ENCODE measurements around the gene C1QTNF4. TPM values are rescaled to one million over a fixed set of nuclear protein-coding genes. Genes with fewer than 3 reads are reported as not detected.

The C1QTNF4 gene
- total and polyA plus RNA-seq, 2 of the 4 experiments (the other 2 are of a cell fraction) = 0.12 TPM; not detected in 1

GRCh38 chr11:47631473-47631872 lies 37.3 kb upstream of the C1QTNF4 start:
- H3K56ac ChIP-seq (ENCODE audit: extremely low read depth, insufficient read depth, low read length) = no peak overlapping the region
- BruUV-seq (replicated peaks) = no TSS peak

More at GRCh38 chr11:47631473-47631872, 37.3 kb upstream of the C1QTNF4 start:
- H2BK5ac ChIP-seq (ENCODE audit: low read depth, low read length, poor library complexity, severe bottlenecking) = no peak overlapping the region
- H3K4me3 ChIP-seq (ENCODE audit: insufficient read depth, low read depth, low read length) = no peak overlapping the region
- no peak overlapping the region for H2AK5ac ChIP-seq (ENCODE audit: low read depth, low read length)
- no peak overlapping the region for H3K9ac ChIP-seq (ENCODE audit: low read depth, low read length)
- H3K4me1 ChIP-seq (ENCODE audit: control insufficient read depth, insufficient read depth, low read length) = no peaks in the 10 kb centered on the region
- in situ Hi-C loops (cut with MboI; ENCODE audit: low sequenced_read_pairs) (no loop called here), dilution Hi-C loops (cut with HindIII; ENCODE audit: low sequenced_read_pairs, unreplicated experiment) (no loop called here), intact Hi-C loops (cut with micrococcal nuclease) (no loop called here)
- H4K5ac ChIP-seq (ENCODE audit: low read depth, low read length) = no peak overlapping the region
- H2BK120ac ChIP-seq (ENCODE audit: low read depth, low read length) = no peak overlapping the region
- no peak overlapping the region for H2AK9ac ChIP-seq (replicated peaks; ENCODE audit: low read depth, low read length, poor library complexity)
- H2AFZ ChIP-seq (replicated peaks; ENCODE audit: low read length, poor library complexity) = no peak overlapping the region
- no peak overlapping the region for H3K4me2 ChIP-seq (ENCODE audit: low read depth, low read length)
- no peak overlapping the region for H3K27ac ChIP-seq (ENCODE audit: insufficient read depth, low read length)
- H3K9me1 ChIP-seq (ENCODE audit: insufficient read depth, low read length) = no peaks in the 10 kb centered on the region
- ChIA-PET CTCF (no interaction called here), POLR2A (ENCODE audit: unreplicated experiment) (no interaction called here)
- TF ChIP-seq BHLHE40 (IDR thresholded peaks at IDR 0.05; ENCODE audit: low read depth, low read length) = no peak
- no peak for TF ChIP-seq MXI1 (IDR thresholded peaks at IDR 0.05; ENCODE audit: borderline replicate concordance, low read depth, low read length)
- no peak for TF ChIP-seq NFE2L2 (IDR thresholded peaks at IDR 0.05; ENCODE audit: low read depth, low read length)
- TF ChIP-seq RFX5 (IDR thresholded peaks at IDR 0.05; ENCODE audit: low read depth, low read length) = no peak
- TF ChIP-seq ELK1 (IDR thresholded peaks at IDR 0.05; ENCODE audit: borderline replicate concordance, low read depth, low read length) = no peak
- TF ChIP-seq, protein P1, sequence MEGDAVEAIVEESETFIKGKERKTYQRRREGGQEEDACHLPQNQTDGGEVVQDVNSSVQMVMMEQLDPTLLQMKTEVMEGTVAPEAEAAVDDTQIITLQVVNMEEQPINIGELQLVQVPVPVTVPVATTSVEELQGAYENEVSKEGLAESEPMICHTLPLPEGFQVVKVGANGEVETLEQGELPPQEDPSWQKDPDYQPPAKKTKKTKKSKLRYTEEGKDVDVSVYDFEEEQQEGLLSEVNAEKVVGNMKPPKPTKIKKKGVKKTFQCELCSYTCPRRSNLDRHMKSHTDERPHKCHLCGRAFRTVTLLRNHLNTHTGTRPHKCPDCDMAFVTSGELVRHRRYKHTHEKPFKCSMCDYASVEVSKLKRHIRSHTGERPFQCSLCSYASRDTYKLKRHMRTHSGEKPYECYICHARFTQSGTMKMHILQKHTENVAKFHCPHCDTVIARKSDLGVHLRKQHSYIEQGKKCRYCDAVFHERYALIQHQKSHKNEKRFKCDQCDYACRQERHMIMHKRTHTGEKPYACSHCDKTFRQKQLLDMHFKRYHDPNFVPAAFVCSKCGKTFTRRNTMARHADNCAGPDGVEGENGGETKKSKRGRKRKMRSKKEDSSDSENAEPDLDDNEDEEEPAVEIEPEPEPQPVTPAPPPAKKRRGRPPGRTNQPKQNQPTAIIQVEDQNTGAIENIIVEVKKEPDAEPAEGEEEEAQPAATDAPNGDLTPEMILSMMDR (conservative IDR thresholded peaks at IDR 0.05; ENCODE audit: low read depth, low read length) = no peak
- no peak for TF ChIP-seq RAD21 (IDR thresholded peaks at IDR 0.05; ENCODE audit: low read length)
- no peak for TF ChIP-seq MAZ (IDR thresholded peaks at IDR 0.05; ENCODE audit: borderline replicate concordance, low read depth, low read length)
- no peak for TF ChIP-seq CEBPB (IDR thresholded peaks at IDR 0.05; ENCODE audit: low read depth, low read length)
- no peak for TF ChIP-seq USF2 (IDR thresholded peaks at IDR 0.05; ENCODE audit: low read depth, low read length)
- TF ChIP-seq POLR2A (IDR thresholded peaks at IDR 0.05; ENCODE audit: low read depth, low read length) = no peak
- TF ChIP-seq FOS (IDR thresholded peaks at IDR 0.05; ENCODE audit: low read depth, low read length) = no peak
- no peak for TF ChIP-seq SMC3 (IDR thresholded peaks at IDR 0.05; ENCODE audit: low read depth, low read length)
- no peak for TF ChIP-seq CHD1 (IDR thresholded peaks at IDR 0.05; ENCODE audit: low read depth, low read length)
- no peak for TF ChIP-seq RCOR1 (IDR thresholded peaks at IDR 0.05; ENCODE audit: insufficient replicate concordance, low read length)
- no peak for TF ChIP-seq MAFK (IDR thresholded peaks at IDR 0.05; ENCODE audit: low read depth, low read length)
- no peak overlapping the region for H3K23ac ChIP-seq (ENCODE audit: low read depth, low read length)
- no peaks in the 10 kb centered on the region for H3K27me3 ChIP-seq (ENCODE audit: control insufficient read depth, insufficient read depth, low read length)
- H4K20me1 ChIP-seq (ENCODE audit: insufficient read depth, low read length) = no peaks in the 10 kb centered on the region
- no peak overlapping the region for H3K18ac ChIP-seq (ENCODE audit: low read depth, low read length)
- H3K79me1 ChIP-seq (ENCODE audit: low read depth in 1 of 2, low read length in 2 of 2) = peaks cover 0 to 3% of the 10 kb centered on the region in 2 experiments; a peak in 2 of 4 replicates
- WGBS, 2 experiments (ENCODE audit: extremely low coverage in 2 of 2, insufficient read length in 1 of 2) = no CpG with 5 or more reads among the region's 5 CpGs
- H4K8ac ChIP-seq (ENCODE audit: low read depth in 2 of 2, low read length in 2 of 2) = no peak overlapping the region
- peaks cover 37% of the 10 kb centered on the region for H3K36me3 ChIP-seq (ENCODE audit: control insufficient read depth, insufficient read depth, low read length)
- no peak overlapping the region for H2BK20ac ChIP-seq (ENCODE audit: low read depth, low read length)
- peak; percentile 27; the same call in 1 of the 2 replicates for ATAC-seq (ENCODE audit: low read depth)
- H3K9me3 ChIP-seq (ENCODE audit: control insufficient read depth, insufficient read depth, low read length) = no peaks in the 10 kb centered on the region
- no peak overlapping the region for H3K4ac ChIP-seq (ENCODE audit: low read depth, low read length)
- DNase-seq = peak; percentile 19
- H4K91ac ChIP-seq (ENCODE audit: insufficient read depth, low read depth, low read length) = no peak overlapping the region
- no peak overlapping the region for H3K14ac ChIP-seq (replicated peaks; ENCODE audit: low read depth, low read length)
- H2BK15ac ChIP-seq (ENCODE audit: low read depth, low read length) = no peak overlapping the region
